ENCODE results near the gene KCNN1. TPM values are rescaled to one million over a fixed set of nuclear protein-coding genes. Genes with fewer than 3 reads are reported as not detected.
"Not testable (repeated sequence)": the region's sequence is repeated elsewhere in the genome, so short reads cannot be mapped to it uniquely, and the experiment has no call there.

KCNN1 gene
- total RNA-seq, 4 donors from 2014 or later = 0.36 TPM; not detected in 3

- peak overlapping the region; percentile 50 for H3K4me3 ChIP-seq (ENCODE audit: low read depth, poor library complexity, severe bottlenecking)
- peak in 1 of 2 donors; percentile 40 for TF ChIP-seq POLR2A (IDR thresholded peaks at IDR 0.05)
- no peak for TF ChIP-seq CTCF (IDR thresholded peaks at IDR 0.05)
- intact Hi-C loops (cut with DNase I; ENCODE audit: low total_unique reads) = no loop called here
- WGBS, 2 donors = 1 to 2% methylated on average over 41 to 61 of the region's 105 CpGs
- peak; percentile 91 to 98 for DNase-seq (ENCODE audit: low spot score in 2 of 2)
These were observed 34.2 kb downstream of the KCNN1 start for GRCh38 chr19:18000915-18001776.

GRCh38 chr19:18001777-18002345 is 35.0 kb downstream of the KCNN1 start:
- WGBS, 2 donors = 33 to 37% methylated on average over 10 to 13 of the region's 15 CpGs
- peak overlapping the region; percentile 50 for H3K4me3 ChIP-seq (ENCODE audit: low read depth, poor library complexity, severe bottlenecking)
- no peak for DNase-seq (ENCODE audit: low spot score in 2 of 2)
- intact Hi-C loops (cut with DNase I; ENCODE audit: low total_unique reads) = no loop called here
- TF ChIP-seq POLR2A (IDR thresholded peaks at IDR 0.05) (no peak), CTCF (IDR thresholded peaks at IDR 0.05) (no peak)

- H3K4me3 ChIP-seq (ENCODE audit: low read depth, poor library complexity, severe bottlenecking) = peak overlapping the region; percentile 50
- no peak for TF ChIP-seq POLR2A (IDR thresholded peaks at IDR 0.05)
- no peak for TF ChIP-seq CTCF (IDR thresholded peaks at IDR 0.05)
- DNase-seq (ENCODE audit: low spot score in 2 of 2) = no peak
- WGBS, 2 donors = 84 to 89% methylated on average over 27 of the region's 27 CpGs
- intact Hi-C loops (cut with DNase I; ENCODE audit: low total_unique reads) = no loop called here
These were observed 35.5 kb downstream of the KCNN1 start for GRCh38 chr19:18002347-18002850.

GRCh38 chr19:18005750-18006149 is 38.8 kb downstream of the KCNN1 start:
- WGBS, 2 donors = 94 to 97% methylated on average over 21 to 25 of the region's 35 CpGs
- H3K4me3 ChIP-seq (ENCODE audit: low read depth, poor library complexity, severe bottlenecking); DNase-seq (ENCODE audit: low spot score in 2 of 2): not testable (repeated sequence)
- intact Hi-C loops (cut with DNase I; ENCODE audit: low total_unique reads) = loop anchor here (2.0 kb wide), 1 partner anchor 53 kb away; no protein-coding TSS in a partner anchor

GRCh38 chr19:18007044-18007916 is 40.4 kb downstream of the KCNN1 start:
- peak overlapping the region; percentile 23 for H3K4me3 ChIP-seq (ENCODE audit: low read depth, poor library complexity, severe bottlenecking)
- peak; percentile 75 to 97 for DNase-seq (ENCODE audit: low spot score in 2 of 2)
- 0 to 1% methylated on average over 39 to 46 of the region's 46 CpGs for WGBS, 2 donors
- intact Hi-C loops (cut with DNase I; ENCODE audit: low total_unique reads) = loop anchor here (2.0 kb wide), 1 partner anchor 52 kb away; no protein-coding TSS in a partner anchor
- TF ChIP-seq POLR2A (IDR thresholded peaks at IDR 0.05) (no peak), CTCF (IDR thresholded peaks at IDR 0.05) (peak in 1 of 3 donors; percentile 82)

All from lower leg skin (tissue), 4 donors.